ENCODE measurements around the gene NHSL2.
A peak's percentile ranks its signal among the peaks of the same experiment; 100 is the strongest.

The NHSL2 gene

GRCh38 chrX:72042852-72043248 is 132.2 kb downstream of the NHSL2 start:
- DNase-seq (peak; percentile 12), ATAC-seq (ENCODE audit: insufficient read depth, low read depth) (peak; percentile 64)
- Histone ChIP-seq H3K27me3 (ENCODE audit: insufficient read depth, low read length, poor library complexity) (no peaks in the 10 kb centered on the region), H3K4me2 (ENCODE audit: insufficient read depth, low read length) (no peak overlapping the region), H3K27ac (ENCODE audit: low read length) (no peak overlapping the region), H3K9me3 (ENCODE audit: insufficient read depth, low read length, severe bottlenecking) (no peaks in the 10 kb centered on the region), H2AFZ (ENCODE audit: low read depth, low read length) (no peak overlapping the region), H3K79me2 (ENCODE audit: insufficient read depth, low read length) (no peaks in the 10 kb centered on the region), H3K4me1 (ENCODE audit: insufficient read depth, low read length) (no peaks in the 10 kb centered on the region), H3K9ac (ENCODE audit: low read depth, low read length) (no peak overlapping the region), H3K36me3 (ENCODE audit: insufficient read depth, low read length) (no peaks in the 10 kb centered on the region), H3K4me3 (ENCODE audit: low read depth in 1 of 2, low read length in 2 of 2) (no peak overlapping the region), H4K20me1 (ENCODE audit: insufficient read depth, low read length) (no peaks in the 10 kb centered on the region)
- TF ChIP-seq EZH2 (IDR thresholded peaks at IDR 0.05; ENCODE audit: borderline replicate concordance, low read depth, low read length, severe bottlenecking) (no peak), CTCF (IDR thresholded peaks at IDR 0.05; ENCODE audit: borderline replicate concordance, extremely low read depth, low read length, poor library complexity, severe bottlenecking) (no peak)

- Histone ChIP-seq H3K4me3 (ENCODE audit: low read depth in 1 of 2, low read length in 2 of 2) (no peak overlapping the region), H3K9ac (ENCODE audit: low read depth, low read length) (no peak overlapping the region), H4K20me1 (ENCODE audit: insufficient read depth, low read length) (no peaks in the 10 kb centered on the region), H3K4me2 (ENCODE audit: insufficient read depth, low read length) (no peak overlapping the region), H3K36me3 (ENCODE audit: insufficient read depth, low read length) (no peaks in the 10 kb centered on the region), H3K9me3 (ENCODE audit: insufficient read depth, low read length, severe bottlenecking) (no peaks in the 10 kb centered on the region), H3K27ac (ENCODE audit: low read length) (no peak overlapping the region), H3K27me3 (ENCODE audit: insufficient read depth, low read length, poor library complexity) (no peaks in the 10 kb centered on the region), H3K79me2 (ENCODE audit: insufficient read depth, low read length) (no peaks in the 10 kb centered on the region), H3K4me1 (ENCODE audit: insufficient read depth, low read length) (no peaks in the 10 kb centered on the region), H2AFZ (ENCODE audit: low read depth, low read length) (no peak overlapping the region)
- ATAC-seq (ENCODE audit: insufficient read depth, low read depth) (no peak), DNase-seq (no peak)
- no peak for TF ChIP-seq CTCF (IDR thresholded peaks at IDR 0.05; ENCODE audit: borderline replicate concordance, extremely low read depth, low read length, poor library complexity, severe bottlenecking)
- no peak for TF ChIP-seq EZH2 (IDR thresholded peaks at IDR 0.05; ENCODE audit: borderline replicate concordance, low read depth, low read length, severe bottlenecking)
Observed at GRCh38 chrX:72043636-72044035, 133.0 kb downstream of the NHSL2 start.

GRCh38 chrX:72045141-72045540 is 134.5 kb downstream of the NHSL2 start:
- Histone ChIP-seq H3K4me1 (ENCODE audit: insufficient read depth, low read length) (no peaks in the 10 kb centered on the region), H3K79me2 (ENCODE audit: insufficient read depth, low read length) (no peaks in the 10 kb centered on the region), H3K27me3 (ENCODE audit: insufficient read depth, low read length, poor library complexity) (no peaks in the 10 kb centered on the region), H3K4me3 (ENCODE audit: low read depth in 1 of 2, low read length in 2 of 2) (no peak overlapping the region), H3K27ac (ENCODE audit: low read length) (no peak overlapping the region), H3K4me2 (ENCODE audit: insufficient read depth, low read length) (no peak overlapping the region), H4K20me1 (ENCODE audit: insufficient read depth, low read length) (no peaks in the 10 kb centered on the region), H3K9me3 (ENCODE audit: insufficient read depth, low read length, severe bottlenecking) (no peaks in the 10 kb centered on the region), H2AFZ (ENCODE audit: low read depth, low read length) (no peak overlapping the region), H3K9ac (ENCODE audit: low read depth, low read length) (no peak overlapping the region), H3K36me3 (ENCODE audit: insufficient read depth, low read length) (no peaks in the 10 kb centered on the region)
- ATAC-seq (ENCODE audit: insufficient read depth, low read depth) (no peak), DNase-seq (no peak)
- TF ChIP-seq CTCF (IDR thresholded peaks at IDR 0.05; ENCODE audit: borderline replicate concordance, extremely low read depth, low read length, poor library complexity, severe bottlenecking), result no peak
- no peak for TF ChIP-seq EZH2 (IDR thresholded peaks at IDR 0.05; ENCODE audit: borderline replicate concordance, low read depth, low read length, severe bottlenecking)

All from DND-41 (cell line).